Esophagus muscularis mucosa (tissue), 4 donors: ENCODE results near the gene MRPL47. TPM values are rescaled to one million over a fixed set of nuclear protein-coding genes. Genes with fewer than 3 reads are reported as not detected.

Experiments
- DNase-seq: peaks from one replicate; pipeline ENCODE4 v3.0.0-alpha.2; 2017; ENCODE audit errors: extremely low spot score
- H3K27ac ChIP-seq, 4 donors: fragments of 200-600 bp; sonication (generic); replicated peaks in 1 of 4; 1 replicate in 3 of 4; 2 replicates in 1 of 4; pipeline ENCODE4 v1.5.1; 2016 to 2019; ENCODE audit warnings: mild to moderate bottlenecking in 1 of 4
- H3K27me3 ChIP-seq, 4 donors: fragments of 200-600 bp; sonication (generic); one replicate each; pipeline versions ENCODE4 v1.5.1 to v1.6.0; 2016 to 2019
- H3K36me3 ChIP-seq, 4 donors: fragments of 200-600 bp; sonication (generic); one replicate each; pipeline ENCODE4 v1.5.1; 2016 to 2019
- H3K4me1 ChIP-seq, 4 donors: fragments of 200-600 bp; sonication (generic); one replicate each; pipeline ENCODE4 v1.5.1; 2016 to 2019
- H3K4me3 ChIP-seq, 4 donors: fragments of 200-600 bp; sonication (generic); 1 replicate in 2 of 4; 2 replicates in 2 of 4; pipeline ENCODE4 v1.5.1; 2016 to 2019; ENCODE audit warnings: mild to moderate bottlenecking in 4 of 4, moderate library complexity in 1 of 4
- H3K9me3 ChIP-seq, 4 donors: fragments of 200-600 bp; sonication (generic); 1 replicate in 3 of 4; 2 replicates in 1 of 4; pipeline ENCODE4 v1.5.1; 2016 to 2019
- CTCF ChIP-seq, 3 experiments: fragments of 200-600 bp in 2 of 3; fragments of 450-650 bp in 1 of 3; sonication (generic) in 2 of 3; IDR thresholded peaks; one replicate each; pipeline ENCODE4 v1.5.1; 2017 to 2019; ENCODE audit warnings: antibody characterized with exemption in 3 of 3, mild to moderate bottlenecking in 2 of 3, moderate library complexity in 1 of 3
- EP300 ChIP-seq: sonication (generic); formaldehyde crosslinking; IDR thresholded peaks from one replicate; pipeline ENCODE4 v1.6.1; 2017; ENCODE audit warnings: antibody characterized with exemption
- POLR2A ChIP-seq: fragments of 450-650 bp; IDR thresholded peaks from one replicate; pipeline ENCODE4 v1.6.1; 2017; ENCODE audit warnings: antibody characterized with exemption, moderate library complexity, mild to moderate bottlenecking, low read depth
- POLR2AphosphoS5 ChIP-seq, 2 donors: sonication (generic); formaldehyde crosslinking; IDR thresholded peaks; one replicate each; pipeline ENCODE4 v1.6.1; 2017; ENCODE audit warnings: antibody characterized with exemption in 2 of 2
- WGBS: methylation state at CpG from one replicate; pipeline ENCODE4 v1.1.5; 2018; 5-methylcytosine and 5-hydroxymethylcytosine counted together
- intact Hi-C: fragments of 100-400 bp; cut with DNase I; formaldehyde crosslinking; loops from one replicate; pipeline ENCODE4 v1.15.1; 2023
- total RNA-seq, 4 donors: library from RNA; depleted of rRNA; stranded (reverse); fragments of >200 nt; gene quantifications; one replicate each; pipeline versions ENCODE4 v1.1.0 to v1.2.1, GENCODE V29; 2016

Gene MRPL47
- total RNA-seq, 4 donors from 2014 or later = 24.4 to 33.6 (median 30.6) TPM

GRCh38 chr3:179580992-179581391 is 23.4 kb downstream of the MRPL47 start:
- no peak for DNase-seq
- no peak overlapping the region for H3K4me3 ChIP-seq
- 100% methylated on average over 1 of the region's 1 CpG for WGBS
- peaks cover 23 to 92% (median 80%) of the 10 kb centered on the region in 4 donors for H3K36me3 ChIP-seq
- H3K27me3 ChIP-seq = no peaks in the 10 kb centered on the region
- no peaks in the 10 kb centered on the region for H3K4me1 ChIP-seq
- intact Hi-C loops = no loop called here
- no peaks in the 10 kb centered on the region for H3K9me3 ChIP-seq
- no peak overlapping the region for H3K27ac ChIP-seq
- TF ChIP-seq CTCF (IDR thresholded peaks at IDR 0.05) = no peak
- no peak for TF ChIP-seq POLR2AphosphoS5 (IDR thresholded peaks at IDR 0.05)
- no peak for TF ChIP-seq EP300

- intact Hi-C loops = loop anchor here (10.0 kb wide), 2 partner anchors 221 to 421 kb away; partner anchors contain the start of genes MFN1 and PIK3CA
- Histone ChIP-seq H3K27ac (no peak overlapping the region), H3K4me3 (no peak overlapping the region), H3K27me3 (no peaks in the 10 kb centered on the region), H3K36me3 (peaks cover 0 to 8% (median 8%) of the 10 kb centered on the region in 4 donors), H3K4me1 (peaks cover 6 to 24% (median 15%) of the 10 kb centered on the region in 4 donors), H3K9me3 (no peaks in the 10 kb centered on the region)
- TF ChIP-seq EP300 (no peak), CTCF (IDR thresholded peaks at IDR 0.05) (no peak), POLR2AphosphoS5 (IDR thresholded peaks at IDR 0.05) (no peak), POLR2A (no peak)
- WGBS = 85% methylated on average over 3 of the region's 3 CpGs
- no peak for DNase-seq
These were observed 38.9 kb downstream of the MRPL47 start for GRCh38 chr3:179565496-179565895.

- Histone ChIP-seq H3K4me3 (peak overlapping the region; percentile 85 to 98 (median 86)), H3K9me3 (no peaks in the 10 kb centered on the region), H3K27me3 (no peaks in the 10 kb centered on the region), H3K4me1 (peaks cover 6 to 24% (median 15%) of the 10 kb centered on the region in 4 donors), H3K36me3 (no peaks in the 10 kb centered on the region), H3K27ac (peak overlapping the region; percentile 84 to 92 (median 87))
- peak; percentile 92 for DNase-seq
- WGBS = 2% methylated on average over 14 of the region's 40 CpGs
- intact Hi-C loops = loop anchor here (5.0 to 10.0 kb wide), 3 partner anchors 116 to 419 kb away; partner anchors contain the start of genes MFN1 and PIK3CA
- TF ChIP-seq POLR2AphosphoS5 (IDR thresholded peaks at IDR 0.05) (no peak), CTCF (IDR thresholded peaks at IDR 0.05) (peak in 2 of 3 experiments; percentile 48 to 68)
These were observed 41.1 kb downstream of the MRPL47 start for GRCh38 chr3:179563271-179563783.

- Histone ChIP-seq H3K36me3 (no peaks in the 10 kb centered on the region), H3K4me3 (peak within 1 kb of the TSS; percentile 85 to 98 (median 86)), H3K27ac (peak within 1 kb of the TSS; percentile 84 to 92 (median 87)), H3K4me1 (peaks cover 6 to 24% (median 15%) of the 10 kb centered on the region in 4 donors), H3K9me3 (no peaks in the 10 kb centered on the region), H3K27me3 (no peaks in the 10 kb centered on the region)
- WGBS = 0% methylated on average over 20 of the region's 55 CpGs
- peak; percentile 100 for DNase-seq
- TF ChIP-seq CTCF (IDR thresholded peaks at IDR 0.05) (no peak), POLR2A (no peak), EP300 (no peak), POLR2AphosphoS5 (IDR thresholded peaks at IDR 0.05) (peak; percentile 77 to 83)
- intact Hi-C loops = loop anchor here (5.0 to 10.0 kb wide), 3 partner anchors 115 to 418 kb away; partner anchors contain the start of genes MFN1 and PIK3CA
These were observed 41.7 kb downstream of the MRPL47 start, which contains the start of gene ACTL6A for GRCh38 chr3:179562591-179563270. ACTL6A (plus strand) TSS chr3:179562926; CDS start chr3:179563093, 167 bp downstream.
